K562 (cell line): ENCODE measurements around the gene GGACT. TPM values are rescaled to one million over a fixed set of nuclear protein-coding genes. Genes with fewer than 3 reads are reported as not detected.

ENCODE experiments used
- ATAC-seq: fragments of 200-7000 bp; cut with Tn5 transposase; 3 replicates; pipeline ENCODE4 v1.9.1; 2020; ENCODE audit warnings: moderate library complexity
- BruUV-seq: library from RNA; stranded (reverse); fragments of 400-500 nt; replicated peaks from 2 replicates; lab custom pipeline; 2021; lab: Mats Ljungman, UMichigan
- CTCF ChIA-PET: fragments of 300-600 bp; formaldehyde crosslinking; extraction: SDS; loops from one replicate; lab custom pipeline; 2021; ENCODE audit warnings: low intra/inter-chr PET ratio; lab: Yijun Ruan, JAX
- POLR2A ChIA-PET: fragments of 300-600, 350-650 bp; sonication (Branson Sonifier 250); formaldehyde crosslinking; extraction: SDS; loops from one replicate; lab custom pipeline; 2021; ENCODE audit warnings: antibody characterized with exemption, inconsistent platforms; lab: Yijun Ruan, JAX
- DNase-seq, 4 experiments: peaks; one replicate each; pipeline versions ENCODE4 v3.0.0 to v3.0.0-alpha.2; 2011 to 2018; ENCODE audit warnings: low spot score in 3 of 4, mixed read lengths in 3 of 4; ENCODE audit errors: extremely low read depth in 1 of 4
- FAIRE-seq: peaks from 2 replicates; lab custom pipeline; 2011; peaks lifted over from hg19 to GRCh38; lab: Jason Lieb, UNC
- H2AFZ ChIP-seq: 2 replicates; pipeline ENCODE4 v1.6.0; 2011; ENCODE audit warnings: low read depth, low read length, control low read depth, inconsistent platforms
- H3K27ac ChIP-seq: fragments of 200-600 bp; 3 replicates; pipeline ENCODE4 v1.8.0; 2011; ENCODE audit warnings: low read depth, mild to moderate bottlenecking, control low read depth, inconsistent platforms, low read length, moderate library complexity, mixed read lengths; ENCODE audit errors: extremely low read depth
- H3K27me3 ChIP-seq, 2 experiments: fragments of 300-600 bp in 1 of 2; 2 replicates in 1 of 2; 3 replicates in 1 of 2; pipeline versions ENCODE4 v1.6.0 to v1.8.0; 2011; ENCODE audit warnings: inconsistent platforms in 2 of 2, low read length in 2 of 2, mild to moderate bottlenecking in 1 of 2, mixed read lengths in 1 of 2, moderate library complexity in 1 of 2; ENCODE audit not compliant: control insufficient read depth in 2 of 2, insufficient read depth in 2 of 2
- H3K36me3 ChIP-seq: fragments of 300-600 bp; 3 replicates; pipeline ENCODE4 v1.8.0; 2011; ENCODE audit warnings: mild to moderate bottlenecking, low read length, inconsistent platforms; ENCODE audit not compliant: control insufficient read depth, insufficient read depth
- H3K4me1 ChIP-seq, 2 experiments: fragments of 200-600 bp in 1 of 2; replicated peaks in 1 of 2; 2 replicates in 1 of 2; 3 replicates in 1 of 2; pipeline versions ENCODE4 v1.5.1 to v1.8.0; 2011; ENCODE audit warnings: inconsistent platforms in 2 of 2, low read length in 2 of 2, mild to moderate bottlenecking in 1 of 2, mixed read lengths in 1 of 2, moderate library complexity in 1 of 2; ENCODE audit not compliant: control insufficient read depth in 2 of 2, insufficient read depth in 2 of 2
- H3K4me2 ChIP-seq: 2 replicates; pipeline ENCODE4 v1.6.1; 2011; ENCODE audit warnings: low read length, control low read depth, inconsistent platforms, mixed read lengths; ENCODE audit not compliant: insufficient read depth
- H3K4me3 ChIP-seq: fragments of 200-600 bp; sonication (generic), shearing (Covaris generic); 2 replicates; pipeline ENCODE4 v1.5.1; 2016; ENCODE audit warnings: control low read depth, inconsistent platforms
- H3K79me2 ChIP-seq: fragments of 200-600 bp; 3 replicates; pipeline ENCODE4 v1.8.0; 2011; ENCODE audit warnings: low read length, inconsistent platforms; ENCODE audit not compliant: control insufficient read depth, insufficient read depth
- H3K9ac ChIP-seq, 2 experiments: 2 replicates each; pipeline versions ENCODE4 v1.6.0 to v1.6.1; 2011; ENCODE audit warnings: low read depth in 2 of 2, low read length in 2 of 2, control low read depth in 1 of 2, inconsistent platforms in 1 of 2, mild to moderate bottlenecking in 1 of 2, mixed read lengths in 1 of 2; ENCODE audit not compliant: insufficient read depth in 1 of 2
- H3K9me1 ChIP-seq: one replicate; pipeline ENCODE4 v1.6.0; 2011; ENCODE audit warnings: inconsistent platforms, mild to moderate bottlenecking, low read length, moderate library complexity; ENCODE audit not compliant: control insufficient read depth, insufficient read depth
- H3K9me3 ChIP-seq: replicated peaks from 2 replicates; pipeline ENCODE4 v1.5.1; 2011; ENCODE audit warnings: low read depth, low read length, inconsistent platforms; ENCODE audit not compliant: control insufficient read depth, insufficient read depth
- H4K20me1 ChIP-seq: replicated peaks from 2 replicates; pipeline ENCODE4 v1.6.1; 2011; ENCODE audit warnings: low read length, inconsistent platforms, mixed read lengths; ENCODE audit not compliant: control insufficient read depth, insufficient read depth
- PHTF2 ChIP-seq: fragments of 250-450 bp; sonication (Bioruptor Pico); IDR thresholded peaks from 2 replicates; pipeline ENCODE4 v1.5.0; 2021; ENCODE audit warnings: mild to moderate bottlenecking
- SMARCA5 ChIP-seq: fragments of 450-650 bp; IDR thresholded peaks from 2 replicates; pipeline ENCODE4 v1.6.1; 2016
- ZNF507 ChIP-seq: conservative IDR thresholded peaks from 2 replicates; pipeline ENCODE4 v1.6.1; 2017; ENCODE audit warnings: missing genetic modification characterization, missing compliant biosample characterization
- WGBS: fragments of 100-300 bp; shearing (Covaris generic); methylation state at CpG from one replicate; pipeline ENCODE4 v1.1.6; 2016; ENCODE audit warnings: low coverage, mixed read lengths; ENCODE audit not compliant: insufficient coverage; ENCODE audit errors: missing lambda C conversion rate; 5-methylcytosine and 5-hydroxymethylcytosine counted together
- in situ Hi-C: fragments of 300-500 bp; cut with MboI; formaldehyde crosslinking; loops from 4 replicates; pipeline ENCODE4 v1.15.0; 2018; ENCODE audit warnings: inconsistent platforms, mixed read lengths
- intact Hi-C: fragments of 100-400 bp; cut with micrococcal nuclease; formaldehyde crosslinking; loops from 2 replicates; pipeline ENCODE4 v1.14.2; 2022
- polyA plus RNA-seq, 8 experiments: library from polyadenylated mRNA; depleted of rRNA in 4 of 8; stranded (reverse) in 5 of 8; unstranded in 3 of 8; fragments of >200 nt; fragmentation: Nextera tagmentation in 2 of 8; fragmentation: Illumina TruSeq in 1 of 8; extraction: Ambion mirVana in 2 of 8; extraction: Trizol in 1 of 8; gene quantifications; 2 replicates each; pipeline versions ENCODE4 v1.2.1 to v1.2.3, GENCODE V29; 2011 to 2014; ENCODE audit warnings: inconsistent platforms in 1 of 8, missing spikeins in 1 of 8
- total RNA-seq, 7 experiments: library from RNA; depleted of rRNA in 6 of 7; stranded (reverse); fragments of >200 nt in 6 of 7; fragmentation: Illumina TruSeq in 2 of 7; extraction: Trizol in 2 of 7; gene quantifications; 2 replicates each; pipeline versions ENCODE4 v1.2.1 to v1.2.3, GENCODE V29; 2011 to 2021; ENCODE audit warnings: low replicate concordance in 1 of 7
- TF ChIP-seq, protein P1 (sequence below): fragments of 450-650 bp; IDR thresholded peaks from 2 replicates; pipeline ENCODE4 v1.7.1; 2018; ENCODE audit warnings: mild to moderate bottlenecking, low read depth; ENCODE audit not compliant: partially characterized antibody
- TF ChIP-seq, protein P2 (sequence below): IDR thresholded peaks from 2 replicates; pipeline ENCODE4 v1.6.1; 2012; ENCODE audit warnings: low read depth, low read length, improper control_type of control experiment, borderline replicate concordance
- TF ChIP-seq, protein P3 (sequence below): sonication (generic); formaldehyde crosslinking; IDR thresholded peaks from 2 replicates; pipeline ENCODE4 v1.8.0; 2022; ENCODE audit warnings: mild to moderate bottlenecking, missing genetic modification reagents

The GGACT gene
- total and polyA plus RNA-seq, 9 of the 15 experiments (the other 6 are each of a cell fraction or from before 2014, with no cell fraction given), result 0.20 to 3.2 (median 1.7) TPM

DNA sequence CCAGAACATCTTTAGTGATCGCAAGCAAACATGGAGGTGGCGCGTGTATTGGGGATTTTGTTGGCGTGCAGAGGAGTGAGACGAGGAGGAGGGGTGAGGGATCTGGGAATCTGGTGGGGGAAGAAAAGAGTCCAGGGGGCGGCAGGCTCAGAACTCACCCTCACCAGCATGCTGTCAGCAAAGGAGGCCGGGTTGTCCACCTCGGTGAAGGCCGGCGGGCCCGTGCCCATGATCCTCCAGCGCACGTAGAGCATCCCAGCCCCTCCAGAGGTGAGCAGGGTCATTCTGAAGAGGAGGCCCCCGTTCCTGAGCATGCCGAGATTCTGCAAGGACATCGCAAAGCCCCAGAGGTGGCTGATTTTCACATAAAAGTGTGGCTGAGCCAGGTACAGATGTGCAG, 48.8 kb upstream of the GGACT start:
- FAIRE-seq (no peak), ATAC-seq (no peak), DNase-seq (no peak)
- Histone ChIP-seq H3K4me2 (no peak overlapping the region), H4K20me1 (no peaks in the 10 kb centered on the region), H3K4me1 (no peaks in the 10 kb centered on the region), H3K36me3 (peaks cover 39% of the 10 kb centered on the region; the same call in 1 of the 3 replicates), H3K4me3 (no peak overlapping the region), H3K9me3 (no peaks in the 10 kb centered on the region), H3K9ac (no peak overlapping the region), H2AFZ (no peak overlapping the region), H3K79me2 (no peaks in the 10 kb centered on the region), H3K27me3 (no peaks in the 10 kb centered on the region), H3K27ac (no peak overlapping the region), H3K9me1 (no peaks in the 10 kb centered on the region)
- ChIA-PET POLR2A (interaction anchor here (0.7 kb wide), 1 partner anchor 169 kb away, joined by 3 read pairs; no protein-coding TSS in a partner anchor), CTCF (no interaction called here)
- WGBS, result 78% methylated on average over 7 of the region's 16 CpGs
- intact Hi-C loops (loop anchor here (5.0 kb wide), 1 partner anchor 65 kb away; no protein-coding TSS in a partner anchor), in situ Hi-C loops (no loop called here)
- no TSS peak for BruUV-seq
- TF ChIP-seq, protein P1, sequence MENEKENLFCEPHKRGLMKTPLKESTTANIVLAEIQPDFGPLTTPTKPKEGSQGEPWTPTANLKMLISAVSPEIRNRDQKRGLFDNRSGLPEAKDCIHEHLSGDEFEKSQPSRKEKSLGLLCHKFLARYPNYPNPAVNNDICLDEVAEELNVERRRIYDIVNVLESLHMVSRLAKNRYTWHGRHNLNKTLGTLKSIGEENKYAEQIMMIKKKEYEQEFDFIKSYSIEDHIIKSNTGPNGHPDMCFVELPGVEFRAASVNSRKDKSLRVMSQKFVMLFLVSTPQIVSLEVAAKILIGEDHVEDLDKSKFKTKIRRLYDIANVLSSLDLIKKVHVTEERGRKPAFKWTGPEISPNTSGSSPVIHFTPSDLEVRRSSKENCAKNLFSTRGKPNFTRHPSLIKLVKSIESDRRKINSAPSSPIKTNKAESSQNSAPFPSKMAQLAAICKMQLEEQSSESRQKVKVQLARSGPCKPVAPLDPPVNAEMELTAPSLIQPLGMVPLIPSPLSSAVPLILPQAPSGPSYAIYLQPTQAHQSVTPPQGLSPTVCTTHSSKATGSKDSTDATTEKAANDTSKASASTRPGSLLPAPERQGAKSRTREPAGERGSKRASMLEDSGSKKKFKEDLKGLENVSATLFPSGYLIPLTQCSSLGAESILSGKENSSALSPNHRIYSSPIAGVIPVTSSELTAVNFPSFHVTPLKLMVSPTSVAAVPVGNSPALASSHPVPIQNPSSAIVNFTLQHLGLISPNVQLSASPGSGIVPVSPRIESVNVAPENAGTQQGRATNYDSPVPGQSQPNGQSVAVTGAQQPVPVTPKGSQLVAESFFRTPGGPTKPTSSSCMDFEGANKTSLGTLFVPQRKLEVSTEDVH, result no peak
- TF ChIP-seq PHTF2 (CRISPR knock-in tag) (no peak), SMARCA5 (no peak), ZNF507 (tag) (no peak)
- TF ChIP-seq, protein P2, sequence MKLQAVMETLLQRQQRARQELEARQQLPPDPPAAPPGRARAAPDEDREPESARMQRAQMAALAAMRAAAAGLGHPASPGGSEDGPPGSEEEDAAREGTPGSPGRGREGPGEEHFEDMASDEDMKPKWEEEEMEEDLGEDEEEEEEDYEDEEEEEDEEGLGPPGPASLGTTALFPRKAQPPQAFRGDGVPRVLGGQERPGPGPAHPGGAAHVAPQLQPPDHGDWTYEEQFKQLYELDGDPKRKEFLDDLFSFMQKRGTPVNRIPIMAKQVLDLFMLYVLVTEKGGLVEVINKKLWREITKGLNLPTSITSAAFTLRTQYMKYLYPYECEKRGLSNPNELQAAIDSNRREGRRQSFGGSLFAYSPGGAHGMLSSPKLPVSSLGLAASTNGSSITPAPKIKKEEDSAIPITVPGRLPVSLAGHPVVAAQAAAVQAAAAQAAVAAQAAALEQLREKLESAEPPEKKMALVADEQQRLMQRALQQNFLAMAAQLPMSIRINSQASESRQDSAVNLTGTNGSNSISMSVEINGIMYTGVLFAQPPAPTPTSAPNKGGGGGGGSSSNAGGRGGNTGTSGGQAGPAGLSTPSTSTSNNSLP, result no peak
- TF ChIP-seq, protein P3, sequence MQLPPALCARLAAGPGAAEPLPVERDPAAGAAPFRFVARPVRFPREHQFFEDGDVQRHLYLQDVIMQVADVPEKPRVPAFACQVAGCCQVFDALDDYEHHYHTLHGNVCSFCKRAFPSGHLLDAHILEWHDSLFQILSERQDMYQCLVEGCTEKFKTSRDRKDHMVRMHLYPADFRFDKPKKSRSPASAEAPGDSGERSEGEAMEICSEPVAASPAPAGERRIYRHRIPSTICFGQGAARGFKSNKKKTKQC (CRISPR knock-in tag), result no peak
